ENCODE results near the gene KCNA4.
"Not testable (repeated sequence)": the region's sequence is repeated elsewhere in the genome, so short reads cannot be mapped to it uniquely, and the experiment has no call there.

Gene KCNA4

DNA sequence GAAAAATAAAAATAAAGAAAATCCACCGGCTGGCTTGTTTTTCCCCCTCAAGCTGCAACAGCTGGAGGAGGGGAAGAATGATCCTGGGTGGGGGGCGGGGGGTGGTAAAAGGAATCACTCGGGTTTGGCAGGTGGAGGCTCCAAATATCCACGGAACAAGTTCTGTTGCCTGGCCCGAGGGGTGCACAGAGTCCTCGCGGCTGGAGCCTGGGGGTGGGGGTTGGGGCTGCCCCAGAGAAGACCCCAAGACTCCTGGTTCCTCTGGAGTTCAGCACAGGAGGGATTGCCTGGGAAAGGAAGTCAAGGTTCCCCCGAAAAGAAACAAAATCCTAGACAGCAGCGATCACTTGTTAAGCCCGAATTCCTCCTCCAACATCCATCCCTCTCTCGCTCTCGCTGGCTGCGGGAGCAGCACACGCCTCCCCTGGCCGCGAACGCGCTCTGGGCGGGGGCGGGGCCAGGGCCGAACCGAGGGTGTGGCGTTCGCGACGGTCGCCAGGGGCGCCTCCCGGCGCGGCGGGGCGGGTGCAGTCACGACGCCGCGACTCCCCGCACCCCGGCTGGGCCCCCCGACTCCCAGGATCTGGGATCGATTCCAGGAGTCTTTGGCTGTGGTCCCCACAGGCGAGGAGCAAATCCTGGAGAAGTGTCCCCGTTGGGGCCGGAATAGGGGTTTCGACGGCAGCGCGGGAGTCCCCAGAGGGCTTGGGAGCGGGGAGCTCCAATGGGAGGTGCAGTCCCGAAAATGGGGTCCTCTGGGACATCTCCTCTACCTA lies at the start of gene KCNA4:
Gene KCNA4 (minus strand): TSS at position 443 of the 776 bp plus-strand sequence. CDS start 4,352 bp downstream, outside the sequence.
- no peak for DNase-seq (ENCODE audit: low read depth in 2 of 2, low spot score in 1 of 2)

DNA sequence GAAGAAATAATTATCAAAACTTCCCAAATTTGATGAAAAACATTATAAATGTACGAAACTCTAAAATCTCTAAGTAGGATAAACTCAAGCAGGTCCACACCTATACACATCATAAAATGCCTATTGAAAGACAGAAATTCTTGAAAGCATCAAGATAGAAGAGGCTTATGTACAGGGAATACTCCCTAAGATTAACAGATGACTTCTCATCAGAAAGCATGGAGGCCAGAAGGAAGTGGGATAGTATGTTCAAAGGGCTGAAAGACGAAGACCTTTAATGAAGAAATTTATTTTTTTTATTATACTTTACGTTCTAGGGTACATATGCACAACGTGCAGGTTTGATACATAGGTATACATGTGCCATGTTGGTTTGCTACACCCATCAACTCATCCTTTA lies 45.3 kb upstream of the KCNA4 start:
- DNase-seq (ENCODE audit: low read depth in 2 of 2, low spot score in 1 of 2): no peak

DNA sequence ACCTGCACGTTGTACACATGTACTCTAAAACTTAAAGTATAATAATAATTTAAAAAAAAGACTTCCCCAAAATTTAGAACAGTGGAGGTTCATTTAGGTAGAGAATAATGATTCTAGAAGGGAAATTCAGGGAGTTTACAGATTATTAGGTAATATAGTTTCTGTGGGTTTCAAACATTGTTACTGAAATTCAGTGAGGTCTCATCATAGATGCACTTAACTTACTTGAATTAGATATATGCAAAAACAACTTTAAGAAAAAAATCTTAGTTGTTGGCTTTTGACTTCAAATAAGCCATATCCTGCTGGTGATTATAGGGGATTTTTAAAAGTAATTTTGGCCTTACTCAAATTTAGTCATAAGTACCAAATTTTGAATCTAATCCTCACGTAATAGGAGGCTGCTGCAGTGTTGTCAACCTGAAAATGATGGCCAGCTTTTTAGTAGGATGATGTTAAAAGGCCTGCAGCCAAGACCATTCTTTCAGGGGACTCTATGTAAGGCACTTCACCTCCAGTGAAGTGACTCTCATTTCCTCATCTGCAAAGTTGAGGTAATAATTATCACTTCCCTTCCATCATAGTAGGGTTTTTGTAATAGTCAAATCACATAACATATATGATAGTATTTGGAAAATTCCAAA lies 42.5 kb upstream of the KCNA4 start:
- DNase-seq (ENCODE audit: low read depth in 2 of 2, low spot score in 1 of 2): no peak

DNA sequence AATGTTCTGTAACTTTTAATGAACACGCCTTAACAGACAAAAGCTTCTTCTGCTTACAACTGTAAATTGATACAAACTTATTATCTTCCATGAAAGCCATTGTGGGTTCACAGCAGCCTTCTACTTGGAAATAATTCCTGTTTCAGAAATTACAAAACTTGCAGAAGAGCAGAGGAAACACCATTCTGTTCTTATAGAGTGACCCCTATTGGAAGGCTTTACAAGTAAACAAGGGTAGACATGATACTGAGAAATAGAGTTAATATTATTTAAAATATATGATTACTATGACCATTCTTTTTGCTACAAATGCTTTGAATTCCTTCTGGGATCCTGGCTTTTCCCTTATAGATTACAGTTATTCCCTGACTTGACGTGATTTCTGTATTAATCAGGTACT lies 32.4 kb upstream of the KCNA4 start:
- no peak for DNase-seq (ENCODE audit: low read depth in 2 of 2, low spot score in 1 of 2)

DNA sequence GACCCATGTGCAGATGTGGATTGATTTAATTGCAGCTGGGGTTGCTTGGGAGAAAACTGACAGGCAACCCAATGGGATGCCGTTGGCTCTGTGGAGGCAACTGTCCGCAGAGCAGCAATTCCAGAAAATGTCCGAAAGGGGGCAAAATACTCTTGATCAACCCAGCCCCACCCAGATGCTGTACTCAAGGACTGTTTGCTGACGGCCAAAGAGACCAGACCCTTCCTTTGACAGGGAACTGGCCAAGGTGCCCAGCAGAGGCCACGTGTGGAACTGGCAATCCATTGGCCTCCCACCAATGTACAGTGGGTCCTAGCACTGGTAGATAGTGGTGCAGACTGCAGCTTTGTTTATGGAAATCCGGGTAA lies 29.7 kb upstream of the KCNA4 start:
- DNase-seq (ENCODE audit: low read depth in 2 of 2, low spot score in 1 of 2): no peak

DNA sequence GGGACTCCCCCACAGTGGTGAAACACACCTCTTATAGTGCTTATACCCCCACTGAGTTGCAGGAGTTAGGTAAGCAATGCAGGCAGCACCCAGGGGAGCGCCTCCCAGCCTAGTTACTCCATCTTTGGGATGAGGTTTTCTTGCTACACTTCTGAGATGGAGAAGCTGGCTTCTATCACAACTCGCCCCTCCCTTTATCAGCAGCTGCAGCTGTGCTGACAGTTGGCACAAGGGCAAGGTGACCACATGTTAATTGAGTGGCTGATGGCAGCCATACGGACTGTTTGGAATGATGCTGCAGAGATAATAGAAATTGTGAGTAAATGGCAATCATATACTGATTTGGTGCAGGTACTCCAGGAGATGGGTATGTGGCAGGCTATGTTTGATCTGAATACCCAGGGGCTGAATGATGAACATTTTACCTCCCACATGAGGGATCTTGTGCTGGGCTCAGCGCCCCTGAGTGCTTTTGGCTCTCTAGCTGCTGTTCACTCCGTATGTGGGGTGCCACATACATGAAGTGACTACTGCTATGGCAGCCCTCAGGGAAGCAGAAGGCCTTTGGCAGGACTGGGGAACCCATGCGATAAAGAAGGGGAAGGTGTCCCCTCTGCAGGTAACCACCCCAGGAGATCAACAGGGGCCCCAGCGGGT lies 29.2 kb upstream of the KCNA4 start:
- DNase-seq (ENCODE audit: low read depth in 2 of 2, low spot score in 1 of 2): no peak

DNA sequence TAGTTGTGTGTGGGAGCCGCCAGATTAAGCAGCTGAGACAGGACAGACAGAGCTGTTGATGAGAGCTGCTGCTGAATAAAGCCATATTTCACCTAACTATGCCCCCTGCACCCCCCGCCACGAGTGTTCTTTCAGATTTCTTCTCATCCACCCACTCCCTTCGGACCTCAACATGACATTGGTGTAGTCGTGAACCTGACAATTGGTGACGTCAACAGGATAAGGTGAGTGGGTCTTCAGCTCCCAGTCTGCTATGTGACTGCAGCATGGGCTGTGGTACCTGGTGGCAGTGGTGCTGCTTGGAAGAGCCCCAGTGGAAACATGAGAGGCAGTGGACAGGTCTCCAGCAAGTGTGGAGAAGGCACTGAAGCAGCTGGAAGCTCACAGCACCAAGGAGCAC lies 28.3 kb upstream of the KCNA4 start:
- DNase-seq (ENCODE audit: low read depth in 2 of 2, low spot score in 1 of 2): no peak

DNA sequence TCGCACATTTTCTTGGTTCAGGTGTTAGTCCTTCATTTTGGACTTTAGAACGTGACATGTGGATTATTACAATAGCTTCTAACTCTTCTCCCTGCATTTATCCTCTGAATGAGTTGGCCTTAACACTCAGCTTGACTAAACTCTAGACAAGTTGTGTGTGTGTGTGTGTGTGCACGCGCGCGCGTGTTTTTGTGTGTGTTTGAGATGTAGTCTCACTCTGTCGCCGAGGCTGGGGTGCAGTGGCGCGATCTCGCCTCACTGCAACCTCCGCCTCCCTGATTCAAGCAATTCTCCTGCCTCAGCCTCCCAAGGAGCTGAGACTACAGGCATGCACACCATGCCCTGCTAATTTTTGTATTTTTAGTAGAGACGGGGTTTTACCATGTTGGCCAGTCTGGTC lies 24.3 kb upstream of the KCNA4 start:
- no peak for DNase-seq (ENCODE audit: low read depth in 2 of 2, low spot score in 1 of 2)

DNA sequence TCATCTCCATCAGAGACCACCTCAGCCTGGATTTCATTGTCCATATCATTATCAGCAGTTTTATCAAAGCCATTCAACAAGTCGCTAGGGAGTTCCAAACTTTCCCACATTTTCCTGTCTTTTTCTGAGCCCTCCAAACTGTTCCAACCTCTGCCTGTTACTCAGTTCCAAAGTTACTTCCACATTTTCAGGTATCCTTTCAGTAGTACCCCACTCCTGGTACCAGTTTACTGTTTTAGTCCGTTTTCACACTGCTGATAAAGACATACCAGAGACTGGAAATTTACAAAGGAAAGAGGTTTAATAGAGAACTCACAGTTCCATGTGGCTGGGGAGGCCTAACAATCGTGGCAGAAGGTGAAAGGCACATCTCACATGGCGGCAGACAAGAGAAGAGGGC lies 17.9 kb upstream of the KCNA4 start:
- DNase-seq (ENCODE audit: low read depth in 2 of 2, low spot score in 1 of 2): not testable (repeated sequence)

DNA sequence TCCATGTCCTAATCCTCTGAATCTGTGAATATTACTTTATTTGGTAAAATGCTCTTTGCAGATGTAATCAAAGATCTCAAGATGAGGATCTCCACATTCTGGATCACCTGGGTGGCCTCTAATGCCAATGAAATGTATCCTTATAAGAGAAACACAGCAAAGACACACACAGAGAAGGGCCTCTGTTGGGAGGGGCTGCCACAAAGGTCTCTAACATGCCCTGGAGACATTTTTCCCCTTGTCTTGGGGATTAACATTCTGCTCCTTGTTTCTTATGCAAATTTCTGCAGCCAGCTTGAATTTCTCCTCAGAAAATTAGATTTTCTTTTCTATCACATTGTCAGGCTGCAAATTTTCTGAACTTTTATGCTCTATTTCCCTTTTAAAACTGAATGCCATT lies 17.3 kb upstream of the KCNA4 start:
- DNase-seq (ENCODE audit: low read depth in 2 of 2, low spot score in 1 of 2): not testable (repeated sequence)

DNA sequence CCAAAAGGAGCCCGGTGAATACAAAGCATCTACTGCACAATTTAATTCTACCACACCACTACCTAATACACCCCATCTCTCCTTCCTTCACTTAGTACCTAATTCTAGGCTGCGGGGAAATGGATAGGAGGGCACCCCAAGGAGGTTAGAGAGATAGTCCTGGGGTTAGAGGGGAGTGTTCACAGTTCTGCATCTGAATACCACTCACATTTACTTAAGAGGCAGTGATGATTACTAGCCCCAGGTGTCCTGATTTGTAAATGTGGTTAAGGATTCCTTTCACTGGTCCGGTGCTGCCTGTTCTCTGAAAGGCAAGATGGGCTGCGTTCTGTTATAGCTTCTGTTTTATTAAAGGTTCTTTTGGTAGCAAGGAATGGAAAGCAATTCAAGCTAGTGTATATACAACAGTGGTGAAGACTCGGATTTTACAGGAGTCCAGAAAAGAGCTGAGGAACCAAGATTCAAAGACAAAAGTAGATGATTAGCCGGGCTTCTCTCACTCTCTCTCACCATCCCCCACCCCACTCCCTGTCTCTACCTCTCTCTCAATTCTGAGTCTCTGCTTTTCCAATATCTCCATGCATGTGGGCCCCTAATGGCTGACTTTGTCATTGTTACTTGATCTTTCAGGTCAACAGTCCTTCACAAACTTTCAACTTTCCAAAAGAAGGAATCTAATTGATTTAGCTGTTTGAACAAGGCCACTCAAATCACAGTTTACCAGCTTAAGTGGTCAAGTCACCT lies 8.7 kb upstream of the KCNA4 start:
- no peak for DNase-seq (ENCODE audit: low read depth in 2 of 2, low spot score in 1 of 2)

DNA sequence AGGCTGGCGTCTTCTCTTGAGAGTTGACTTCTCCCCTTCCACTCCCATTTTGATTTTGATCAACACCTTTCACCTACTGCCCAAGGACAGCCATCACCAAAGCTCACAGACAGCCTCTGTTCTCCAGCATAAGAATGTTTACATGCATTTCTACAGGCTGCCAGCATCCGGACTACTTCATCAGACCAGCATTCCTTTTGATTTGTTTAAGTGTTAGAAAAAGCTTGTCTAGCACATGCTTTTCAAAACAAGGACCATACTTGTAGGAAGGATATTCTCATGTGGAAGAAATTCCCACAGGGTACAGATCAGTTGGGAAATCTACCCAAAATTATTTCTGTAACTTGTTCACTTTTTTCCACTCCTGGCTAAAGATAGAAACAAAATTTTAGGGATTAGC lies 6.2 kb upstream of the KCNA4 start:
- DNase-seq (ENCODE audit: low read depth in 2 of 2, low spot score in 1 of 2): no peak

DNA sequence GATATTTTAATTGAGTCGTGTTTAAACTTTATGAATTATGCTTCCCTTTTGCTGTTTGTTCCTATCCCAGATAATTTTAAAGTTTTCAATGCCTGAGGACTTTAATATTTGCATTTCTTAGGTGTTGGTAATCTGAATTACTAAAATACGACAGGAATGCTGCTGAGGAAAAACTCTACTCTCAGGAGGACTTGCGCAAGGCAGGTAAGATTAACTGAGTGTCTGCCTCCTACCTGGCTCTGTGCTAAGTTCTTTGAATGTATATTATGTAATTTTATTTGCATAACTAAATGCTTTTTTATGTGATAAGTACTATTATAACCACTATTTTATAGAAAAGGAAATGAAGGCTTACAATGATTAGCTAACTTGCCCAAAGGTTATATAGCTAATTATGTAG lies 2.7 kb upstream of the KCNA4 start:
- DNase-seq (ENCODE audit: low read depth in 2 of 2, low spot score in 1 of 2): no peak

DNA sequence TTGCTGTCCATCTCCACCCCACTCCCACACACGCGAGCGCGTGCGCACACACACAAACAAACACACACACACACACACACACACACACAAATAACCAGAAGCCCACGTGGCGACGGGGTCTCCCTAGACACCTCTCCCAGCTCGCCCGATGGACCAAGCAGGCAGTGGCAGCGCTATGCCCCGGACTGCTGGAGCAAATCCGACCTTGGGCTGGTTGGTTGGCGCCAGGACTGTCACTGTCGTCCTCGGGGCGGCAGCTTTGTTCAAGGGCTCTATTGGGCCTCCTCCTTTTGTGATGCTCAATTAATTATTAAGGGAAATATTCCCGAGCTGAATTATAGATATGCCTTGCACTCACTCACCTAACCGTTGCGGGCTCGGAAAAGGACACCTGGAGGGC lies 1.7 kb upstream of the KCNA4 start:
- DNase-seq (ENCODE audit: low read depth in 2 of 2, low spot score in 1 of 2): no peak

DNA sequence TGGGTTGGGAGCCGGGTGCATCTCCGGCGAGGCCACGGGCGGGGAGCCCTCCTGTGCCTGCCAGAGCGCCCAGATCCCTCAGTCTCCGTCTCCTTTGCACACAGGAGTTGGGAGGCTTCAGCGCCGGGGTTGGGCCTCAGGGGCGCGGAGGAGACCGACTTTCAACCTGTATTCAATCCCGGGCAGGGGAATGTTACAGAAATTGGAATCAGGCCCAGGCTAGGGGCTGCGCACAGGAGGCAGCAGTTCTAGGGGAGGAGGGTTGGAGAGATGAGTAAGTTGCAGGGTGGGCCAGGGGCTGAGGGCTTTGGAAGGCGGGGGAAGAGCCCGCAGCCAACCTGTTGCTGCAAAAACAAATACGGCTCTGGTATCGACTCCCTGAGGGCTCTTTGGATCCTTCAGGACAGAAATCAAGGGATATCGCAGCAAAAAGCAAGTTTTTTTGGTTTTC lies 640 bp upstream of the KCNA4 start:
- DNase-seq (ENCODE audit: low read depth in 2 of 2, low spot score in 1 of 2): no peak

DNA sequence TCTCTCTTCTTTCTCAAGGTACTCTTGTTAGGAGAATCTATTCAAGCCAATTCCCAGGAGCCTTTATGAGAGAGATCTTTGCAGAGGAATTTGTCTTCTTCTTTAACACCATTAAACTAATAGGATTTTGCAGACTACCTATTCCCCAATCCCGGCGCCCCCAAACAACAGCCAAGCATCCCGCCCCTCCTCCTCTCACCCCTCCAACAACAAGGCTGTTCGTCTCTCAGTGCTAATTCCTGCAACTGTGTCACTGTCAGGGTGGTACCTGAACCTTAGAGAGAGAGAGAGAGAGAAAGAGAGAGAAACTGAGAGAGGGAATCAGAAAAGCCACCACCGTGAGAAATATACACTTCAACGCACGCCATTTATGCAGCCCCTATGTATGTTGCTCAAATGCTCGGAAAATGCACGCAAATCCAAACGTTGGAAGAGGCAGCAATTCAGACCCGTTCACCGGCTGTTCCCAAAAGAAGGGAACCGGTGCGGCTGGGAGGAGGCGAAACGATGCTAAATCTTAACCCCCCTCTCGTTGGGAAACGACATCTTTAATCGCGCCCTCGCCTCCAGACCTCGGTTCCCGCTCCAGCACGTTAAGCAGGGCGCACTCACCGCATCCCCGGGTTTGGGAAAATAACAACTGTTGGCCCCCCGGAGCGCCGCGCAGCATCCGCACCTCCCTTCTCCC lies 961 bp downstream of the KCNA4 start:
- DNase-seq (ENCODE audit: low read depth in 2 of 2, low spot score in 1 of 2): no peak

DNA sequence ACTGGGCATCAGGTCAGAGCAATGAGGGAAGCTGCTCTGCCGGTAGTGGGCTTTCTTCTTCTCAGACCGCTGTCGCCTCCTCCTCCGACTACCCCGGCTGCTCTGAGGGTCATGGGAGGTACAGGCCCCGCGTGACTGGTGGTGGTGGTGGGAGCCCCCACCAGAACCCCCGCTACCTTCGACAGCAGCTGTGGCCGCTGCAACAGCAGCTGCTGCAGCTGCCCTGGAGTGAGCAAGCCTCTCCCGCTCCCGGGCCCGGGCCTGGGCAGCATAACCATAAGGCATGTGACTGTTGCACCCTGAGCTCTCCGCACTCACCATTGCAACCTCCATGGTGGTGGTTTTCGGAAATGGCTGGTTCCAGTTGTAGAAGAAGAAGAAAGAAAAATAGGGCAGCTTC lies 4.5 kb downstream of the KCNA4 start:
- no peak for DNase-seq (ENCODE audit: low read depth in 2 of 2, low spot score in 1 of 2)

DNA sequence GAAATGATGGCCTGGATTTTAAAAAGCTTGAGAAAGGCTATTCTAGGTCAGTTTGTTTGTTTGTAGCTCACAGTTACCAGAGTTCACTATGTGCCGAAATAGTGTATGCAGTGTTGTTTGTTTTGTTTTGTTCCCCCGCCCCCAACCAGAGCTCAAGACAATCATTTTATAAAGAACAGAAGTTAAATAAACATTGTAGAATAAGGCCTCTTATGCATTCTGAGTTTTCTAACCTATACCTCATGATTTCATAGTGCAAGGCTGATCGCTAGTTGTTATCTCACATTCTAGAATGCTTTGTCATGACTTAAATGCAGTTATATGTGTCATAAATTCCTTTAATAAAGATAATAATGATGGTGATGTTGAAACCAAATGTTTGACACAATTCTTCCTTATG lies 7.8 kb downstream of the KCNA4 start:
- no peak for DNase-seq (ENCODE audit: low read depth in 2 of 2, low spot score in 1 of 2)

DNA sequence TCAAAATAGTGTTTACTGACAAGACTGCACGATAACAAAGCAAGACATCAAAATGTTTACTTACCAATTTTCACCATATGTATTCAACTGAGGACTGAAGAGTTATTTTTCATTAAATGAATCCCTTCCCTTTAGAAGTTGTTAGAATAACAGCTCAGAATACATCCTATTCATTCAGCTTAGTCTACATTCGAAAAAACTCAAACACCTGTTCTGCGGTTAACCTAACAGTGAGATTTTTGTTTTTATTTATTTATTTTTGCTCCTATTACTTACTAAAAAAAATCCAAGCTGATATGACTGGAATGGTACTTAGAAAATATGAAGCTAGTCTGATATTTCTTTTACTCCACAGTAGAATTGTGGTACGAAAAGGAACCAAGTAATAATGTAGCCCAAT lies 10.0 kb downstream of the KCNA4 start:
- DNase-seq (ENCODE audit: low read depth in 2 of 2, low spot score in 1 of 2): no peak

DNA sequence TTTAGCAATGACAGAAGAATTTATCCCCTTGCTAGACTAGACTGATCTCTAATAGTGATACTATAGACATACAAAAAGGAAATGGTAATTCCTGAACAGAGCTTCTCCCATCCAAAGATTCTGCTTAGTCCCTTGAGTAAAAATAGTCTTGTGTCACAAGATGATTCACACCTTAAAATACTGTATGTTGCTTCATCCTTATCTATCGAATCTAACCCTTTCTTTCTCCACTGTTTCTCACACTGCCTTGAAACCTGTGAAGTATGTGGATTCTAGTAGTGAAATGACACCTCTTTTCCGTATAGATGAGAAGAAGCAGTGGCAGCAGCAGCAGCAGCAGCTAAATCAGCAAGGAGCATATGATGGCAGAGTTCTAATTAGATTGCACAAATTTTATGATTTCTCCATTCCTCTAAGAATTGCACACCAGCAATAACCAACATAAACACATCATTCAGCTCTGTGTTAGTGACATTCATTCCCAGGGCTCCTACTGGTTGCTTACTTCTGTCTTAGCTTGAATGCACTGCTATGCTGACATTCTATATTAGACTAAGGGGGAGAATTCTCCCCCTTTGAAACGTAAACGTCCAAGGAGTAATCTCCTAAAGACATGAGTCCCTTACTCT lies 14.6 kb downstream of the KCNA4 start:
- no peak for DNase-seq (ENCODE audit: low read depth in 2 of 2, low spot score in 1 of 2)

All from stimulated activated CD8-positive, alpha-beta memory T cell treated with anti-CD3 and anti-CD28 coated beads, Interleukin-4, amount 100 ng/mL, for 4 hours (primary cell).